Chondrocyte (in vitro differentiated cells): Measurements from ENCODE around the gene DAB2IP. TPM values are rescaled to one million over a fixed set of nuclear protein-coding genes. Genes with fewer than 3 reads are reported as not detected.

ENCODE experiments used
- DNase-seq: peaks from one replicate; pipeline ENCODE4 v3.0.0; 2021; ENCODE audit warnings: mixed read lengths, low spot score
- H3K27ac Mint-ChIP-seq: one replicate; pipeline ENCODE4 v1.8.0; 2021; ENCODE audit warnings: mild to moderate bottlenecking, moderate library complexity, mixed read lengths; ENCODE audit not compliant: unreplicated experiment
- H3K27me3 Mint-ChIP-seq: 2 replicates; pipeline ENCODE4 v1.8.0; 2021; ENCODE audit warnings: low read depth, mixed read lengths
- H3K36me3 Mint-ChIP-seq: 2 replicates; pipeline ENCODE4 v1.8.0; 2021; ENCODE audit warnings: low read depth, mixed read lengths
- H3K4me1 Mint-ChIP-seq: 2 replicates; pipeline ENCODE4 v1.8.0; 2021; ENCODE audit warnings: low read depth, mild to moderate bottlenecking, mixed read lengths
- H3K4me3 Mint-ChIP-seq: one replicate; pipeline ENCODE4 v1.8.0; 2021; ENCODE audit warnings: mild to moderate bottlenecking, moderate library complexity, mixed read lengths; ENCODE audit not compliant: unreplicated experiment
- H3K9me3 Mint-ChIP-seq: 2 replicates; pipeline ENCODE4 v1.8.0; 2021; ENCODE audit warnings: low read depth, mixed read lengths
- CTCF ChIP-seq: fragments of 200-600 bp; sonication (generic); IDR thresholded peaks from 2 replicates; pipeline ENCODE4 v1.5.0; 2021; ENCODE audit warnings: antibody characterized with exemption, mild to moderate bottlenecking, moderate library complexity
- total RNA-seq: library from RNA; stranded (reverse); gene quantifications from 3 replicates; pipeline ENCODE4 v1.2.1, GENCODE V29; 2021

DAB2IP gene
- total RNA-seq, 1 donor from 2014 or later, result 58.5 TPM

- Mint-ChIP-seq H3K4me1 (peaks cover 21% of the 10 kb centered on the region), H3K27ac (no peak overlapping the region), H3K36me3 (no peaks in the 10 kb centered on the region), H3K9me3 (no peaks in the 10 kb centered on the region), H3K4me3 (peak overlapping the region; percentile 72), H3K27me3 (no peaks in the 10 kb centered on the region)
- no peak for TF ChIP-seq CTCF
- DNase-seq, result no peak
Measured at GRCh38 chr9:121699571-121700164, 48.2 kb downstream of the DAB2IP start.

GRCh38 chr9:121700165-121700831, 48.9 kb downstream of the DAB2IP start:
- Mint-ChIP-seq H3K36me3 (no peaks in the 10 kb centered on the region), H3K9me3 (no peaks in the 10 kb centered on the region), H3K4me1 (peaks cover 21% of the 10 kb centered on the region), H3K27me3 (no peaks in the 10 kb centered on the region), H3K4me3 (peak overlapping the region; percentile 72), H3K27ac (no peak overlapping the region)
- DNase-seq, result no peak
- TF ChIP-seq CTCF, result peak; percentile 78

- peaks cover 21% of the 10 kb centered on the region for H3K4me1 Mint-ChIP-seq
- H3K4me3 Mint-ChIP-seq, result no peak overlapping the region
- no peaks in the 10 kb centered on the region for H3K27me3 Mint-ChIP-seq
- H3K27ac Mint-ChIP-seq, result no peak overlapping the region
- no peak for TF ChIP-seq CTCF
- H3K36me3 Mint-ChIP-seq, result no peaks in the 10 kb centered on the region
- no peaks in the 10 kb centered on the region for H3K9me3 Mint-ChIP-seq
- DNase-seq, result no peak
Measured at GRCh38 chr9:121700832-121701419, 49.5 kb downstream of the DAB2IP start.

GRCh38 chr9:121701736-121702261, 50.4 kb downstream of the DAB2IP start:
- H3K9me3 Mint-ChIP-seq, result no peaks in the 10 kb centered on the region

More at GRCh38 chr9:121701736-121702261, 50.4 kb downstream of the DAB2IP start:
- Mint-ChIP-seq H3K4me1 (peaks cover 21% of the 10 kb centered on the region), H3K36me3 (no peaks in the 10 kb centered on the region), H3K4me3 (no peak overlapping the region), H3K27ac (no peak overlapping the region), H3K27me3 (no peaks in the 10 kb centered on the region)
- DNase-seq, result no peak
- no peak for TF ChIP-seq CTCF
